ENCODE measurements around the gene SPINK7.

DNA sequence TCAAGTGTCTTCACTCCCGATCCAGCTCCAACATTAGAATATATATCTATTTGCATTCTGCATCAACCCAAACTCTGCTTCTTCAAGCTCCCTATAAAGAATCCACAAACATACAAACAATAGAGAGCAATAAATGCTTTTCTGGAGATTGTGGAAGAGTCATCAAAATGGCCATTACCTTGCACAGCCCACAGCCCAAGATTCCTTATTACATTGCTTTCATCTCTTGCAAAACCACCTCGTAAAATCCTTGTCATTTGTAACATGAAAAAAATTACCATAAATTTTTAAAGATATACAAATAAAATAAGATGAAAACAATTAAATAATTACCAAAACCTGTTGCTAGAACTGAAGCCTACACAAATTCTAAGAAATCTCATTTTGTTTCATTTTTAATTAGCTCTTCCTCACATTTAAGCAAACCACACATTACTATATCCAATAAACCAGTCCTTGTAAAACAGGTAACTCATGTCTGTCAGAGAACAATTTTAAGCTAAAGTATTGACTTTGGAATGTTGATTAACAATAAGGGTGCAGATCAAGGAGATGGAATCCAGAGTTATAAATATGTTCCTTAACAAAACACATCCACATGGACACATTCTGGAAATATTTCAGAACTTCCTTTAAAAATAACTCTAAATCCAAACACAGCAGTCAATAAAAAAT is 30.3 kb downstream of the SPINK7 start:
- TF ChIP-seq, protein P1, sequence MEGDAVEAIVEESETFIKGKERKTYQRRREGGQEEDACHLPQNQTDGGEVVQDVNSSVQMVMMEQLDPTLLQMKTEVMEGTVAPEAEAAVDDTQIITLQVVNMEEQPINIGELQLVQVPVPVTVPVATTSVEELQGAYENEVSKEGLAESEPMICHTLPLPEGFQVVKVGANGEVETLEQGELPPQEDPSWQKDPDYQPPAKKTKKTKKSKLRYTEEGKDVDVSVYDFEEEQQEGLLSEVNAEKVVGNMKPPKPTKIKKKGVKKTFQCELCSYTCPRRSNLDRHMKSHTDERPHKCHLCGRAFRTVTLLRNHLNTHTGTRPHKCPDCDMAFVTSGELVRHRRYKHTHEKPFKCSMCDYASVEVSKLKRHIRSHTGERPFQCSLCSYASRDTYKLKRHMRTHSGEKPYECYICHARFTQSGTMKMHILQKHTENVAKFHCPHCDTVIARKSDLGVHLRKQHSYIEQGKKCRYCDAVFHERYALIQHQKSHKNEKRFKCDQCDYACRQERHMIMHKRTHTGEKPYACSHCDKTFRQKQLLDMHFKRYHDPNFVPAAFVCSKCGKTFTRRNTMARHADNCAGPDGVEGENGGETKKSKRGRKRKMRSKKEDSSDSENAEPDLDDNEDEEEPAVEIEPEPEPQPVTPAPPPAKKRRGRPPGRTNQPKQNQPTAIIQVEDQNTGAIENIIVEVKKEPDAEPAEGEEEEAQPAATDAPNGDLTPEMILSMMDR (IDR thresholded peaks at IDR 0.05; ENCODE audit: insufficient read depth, low read length): no peak
- TF ChIP-seq POLR2AphosphoS5 (IDR thresholded peaks at IDR 0.05; ENCODE audit: low read depth) (no peak), GABPA (IDR thresholded peaks at IDR 0.05; ENCODE audit: low read depth) (no peak)

All from HL-60 (cell line).